Measurements from ENCODE around the gene COL4A1.

COL4A1 gene

DNA sequence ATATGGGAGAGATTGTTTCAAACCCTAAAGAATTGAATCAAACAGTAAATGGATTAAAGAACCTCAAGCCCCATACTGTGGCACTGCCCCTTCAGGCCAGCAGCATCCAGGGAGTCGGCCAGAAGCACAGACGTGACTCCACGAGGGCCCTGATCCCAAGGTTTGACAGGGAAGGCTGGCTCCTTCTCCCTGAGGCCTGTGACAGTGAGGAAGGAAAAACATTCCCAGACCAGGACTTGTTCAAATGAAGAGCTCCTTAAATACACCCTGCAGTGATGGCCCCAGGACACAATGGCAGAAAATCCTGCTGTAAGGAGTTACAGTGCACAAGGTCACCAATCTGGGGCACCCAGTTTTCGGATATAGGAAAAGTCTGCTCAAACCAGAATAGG, 91.0 kb downstream of the COL4A1 start:
- FAIRE-seq, result no peak

DNA sequence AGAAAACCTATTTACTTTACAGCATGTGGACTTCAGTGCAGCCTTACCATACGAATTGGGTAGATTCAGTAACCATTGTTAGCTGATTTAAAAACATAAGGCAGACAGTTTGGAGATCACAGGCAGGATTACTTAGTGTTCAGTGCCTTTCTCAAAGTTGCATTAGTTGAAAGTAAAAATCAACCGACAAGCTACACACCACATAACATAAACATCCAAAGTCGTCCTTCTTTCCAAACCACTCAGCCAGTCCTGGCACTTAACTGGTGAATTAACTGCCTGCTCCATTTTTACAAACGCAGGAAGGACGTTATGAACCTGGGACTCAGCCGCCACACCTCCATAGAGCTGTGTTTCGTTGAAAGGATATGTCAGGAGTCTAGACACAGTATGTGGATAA, 91.4 kb downstream of the COL4A1 start:
- no peak for FAIRE-seq

DNA sequence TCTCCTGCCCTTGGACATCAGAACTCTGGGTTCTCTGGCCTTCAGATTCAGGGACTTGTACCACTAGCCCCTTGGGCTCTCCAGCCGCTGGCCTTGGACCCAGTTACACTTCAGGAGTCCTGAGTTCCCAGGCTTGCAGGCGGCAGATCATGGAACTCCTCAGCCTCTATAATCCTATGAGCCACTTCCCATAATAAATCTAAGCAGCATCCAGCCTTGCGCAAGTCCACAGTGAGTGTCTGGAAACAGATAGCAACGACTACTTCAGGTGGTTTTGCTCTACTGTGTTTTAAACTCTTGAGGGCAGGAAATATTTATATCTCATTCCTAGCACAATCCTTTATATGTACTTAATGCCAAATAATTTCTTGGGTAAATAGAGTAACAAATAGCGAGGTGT, 92.3 kb downstream of the COL4A1 start:
- no peak for FAIRE-seq

DNA sequence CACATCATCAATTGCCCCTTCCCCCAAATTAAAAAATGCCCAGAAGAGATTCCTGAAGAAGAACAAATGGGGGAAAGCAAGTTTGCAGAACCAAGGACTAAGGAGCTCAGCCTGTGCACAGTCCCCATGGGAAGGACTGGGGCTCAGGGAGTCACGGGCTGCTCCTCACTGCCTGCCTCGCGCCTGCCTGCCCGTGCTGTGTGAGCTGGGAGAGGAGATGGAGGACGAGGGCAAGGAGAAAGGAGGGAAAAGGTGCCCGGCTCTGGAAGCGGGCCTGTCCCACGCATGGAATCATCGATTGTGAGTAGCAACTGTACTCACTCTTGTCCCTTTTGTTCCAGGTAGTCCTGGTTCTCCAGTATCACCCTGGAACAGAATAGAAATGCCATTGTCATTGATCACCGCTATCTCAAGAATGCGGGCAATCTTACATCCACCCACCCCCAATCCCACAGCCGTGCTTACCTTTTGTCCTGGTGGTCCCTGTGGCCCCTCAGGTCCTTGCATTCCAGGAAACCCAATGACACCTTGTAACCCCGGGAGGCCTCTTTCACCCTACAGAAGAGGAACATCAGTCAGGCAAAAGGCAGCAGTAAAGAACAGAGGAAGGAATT, 93.4 kb downstream of the COL4A1 start:
- no peak for FAIRE-seq

DNA sequence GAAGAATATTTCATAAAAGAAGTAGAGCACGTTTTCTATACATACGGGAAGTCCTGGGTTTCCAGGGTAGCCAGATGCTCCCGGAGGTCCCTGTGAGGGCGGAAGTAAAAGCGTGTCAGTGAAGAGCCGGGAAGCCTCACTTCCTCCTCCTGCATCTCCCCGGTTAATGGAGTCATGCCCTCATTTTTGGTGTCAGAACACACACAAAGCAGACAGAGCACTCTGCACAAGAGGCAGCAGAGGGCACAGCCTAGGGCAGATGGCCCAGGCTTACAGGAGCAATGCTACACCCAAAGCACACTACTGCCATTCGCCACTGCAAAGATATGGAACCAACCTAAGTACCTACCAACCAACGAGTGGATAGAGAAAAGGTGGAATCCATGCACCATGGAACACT, 94.4 kb downstream of the COL4A1 start:
- FAIRE-seq, result no peak

DNA sequence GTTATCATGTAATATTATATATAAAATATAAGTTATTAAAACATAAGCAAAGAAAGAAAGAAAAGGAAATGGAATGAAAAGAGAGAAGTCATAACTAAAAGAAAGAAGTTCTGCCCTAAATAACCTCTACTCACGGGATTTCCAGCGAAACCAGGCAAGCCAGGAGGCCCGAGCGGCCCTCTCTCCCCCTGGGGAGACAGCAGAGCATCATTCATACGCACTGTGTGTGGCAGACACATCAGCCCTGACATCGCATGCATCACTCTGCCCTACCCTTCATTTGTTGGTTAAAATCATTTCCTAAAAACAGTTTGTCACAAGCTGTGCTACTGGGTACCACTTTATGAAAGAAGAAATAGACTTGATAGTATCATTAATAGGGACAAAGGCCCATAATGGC, 95.2 kb downstream of the COL4A1 start:
- no peak for FAIRE-seq

DNA sequence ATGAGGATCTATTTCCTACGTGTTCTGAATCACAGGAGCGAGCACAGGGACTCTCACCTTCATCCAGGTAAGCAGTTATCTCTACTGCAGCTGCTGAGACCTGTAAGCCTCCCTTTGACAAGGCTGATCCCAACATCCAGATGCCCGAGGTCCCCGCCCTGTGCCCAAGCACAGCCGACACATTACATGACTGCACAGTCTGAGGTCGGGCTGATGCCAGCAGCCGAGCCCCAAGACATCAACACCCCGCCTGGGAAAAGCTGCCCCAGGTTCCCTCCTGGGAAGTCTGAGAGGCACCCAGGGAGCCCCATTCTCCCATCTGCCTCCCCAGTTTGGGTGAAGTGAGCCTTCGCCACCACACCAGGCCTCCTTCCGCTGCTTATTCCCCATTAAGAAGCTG, 95.9 kb downstream of the COL4A1 start:
- no peak for FAIRE-seq

DNA sequence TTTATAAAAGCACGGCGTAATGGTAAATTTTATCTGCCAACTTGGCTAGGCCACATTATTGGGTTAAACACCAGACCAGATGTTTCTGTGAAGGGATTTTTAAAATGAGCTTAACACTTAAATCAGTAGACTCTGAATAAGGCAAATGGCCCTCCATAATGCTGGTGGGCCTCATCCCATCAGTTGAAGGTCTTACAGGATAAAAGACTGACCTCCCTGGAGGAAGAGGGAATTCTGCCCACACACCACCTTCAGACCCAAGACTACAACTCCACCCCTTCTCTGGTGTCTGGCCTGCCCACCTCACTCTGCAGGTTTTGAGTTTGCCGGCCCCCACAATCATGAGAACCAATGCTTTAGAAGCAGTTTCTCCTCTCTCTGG, 96.4 kb downstream of the COL4A1 start:
- no peak for FAIRE-seq

DNA sequence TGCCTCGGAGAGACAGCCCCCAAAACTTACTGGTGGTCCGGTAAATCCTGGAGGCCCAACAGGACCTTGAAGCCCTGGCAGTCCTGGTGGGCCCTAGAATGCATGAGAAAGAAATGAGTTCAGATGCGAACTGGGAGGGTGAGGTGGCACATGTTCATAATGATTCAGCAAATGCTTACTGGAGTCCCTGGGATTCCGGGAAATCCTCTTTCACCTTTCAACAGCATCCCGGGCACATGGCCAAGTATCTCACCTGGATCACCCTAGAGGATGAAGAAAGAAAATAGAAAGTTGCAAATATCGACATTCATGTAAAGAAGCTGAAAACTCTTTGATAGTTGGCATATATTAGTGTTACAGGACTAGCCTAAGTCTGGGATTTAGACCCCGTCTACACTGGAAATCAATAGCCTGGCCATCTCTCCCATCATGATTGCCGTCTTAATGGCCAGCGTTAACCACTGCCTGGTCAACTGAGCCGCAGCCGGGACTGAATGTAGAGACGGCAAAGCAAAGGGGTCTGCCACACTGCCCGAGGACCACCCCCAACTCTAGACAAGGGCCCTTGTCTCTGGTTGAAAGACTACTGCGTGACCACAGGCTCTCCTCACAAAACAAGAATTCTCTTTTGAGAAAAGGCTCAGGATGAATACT, 96.9 kb downstream of the COL4A1 start:
- FAIRE-seq, result no peak

DNA sequence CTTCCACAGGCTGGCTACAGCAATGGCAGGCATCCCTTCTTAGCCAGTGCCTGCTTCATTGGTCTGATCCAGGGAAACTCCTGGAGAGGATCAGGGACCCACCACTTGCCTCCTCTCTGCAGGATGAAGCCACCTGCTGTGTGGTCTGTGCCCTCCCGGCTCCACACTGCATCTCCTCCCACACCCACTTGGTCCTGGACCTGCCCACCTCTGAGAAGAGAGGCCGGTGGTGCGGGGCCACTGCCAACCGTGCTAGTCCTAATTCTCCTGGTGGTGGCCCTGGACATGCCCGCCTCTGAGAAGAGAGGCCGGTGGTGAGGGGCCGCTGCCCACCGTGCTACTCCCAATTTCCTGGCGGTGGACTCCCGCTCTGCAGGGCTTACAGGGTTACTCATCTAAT, 98.8 kb downstream of the COL4A1 start:
- no peak for FAIRE-seq

DNA sequence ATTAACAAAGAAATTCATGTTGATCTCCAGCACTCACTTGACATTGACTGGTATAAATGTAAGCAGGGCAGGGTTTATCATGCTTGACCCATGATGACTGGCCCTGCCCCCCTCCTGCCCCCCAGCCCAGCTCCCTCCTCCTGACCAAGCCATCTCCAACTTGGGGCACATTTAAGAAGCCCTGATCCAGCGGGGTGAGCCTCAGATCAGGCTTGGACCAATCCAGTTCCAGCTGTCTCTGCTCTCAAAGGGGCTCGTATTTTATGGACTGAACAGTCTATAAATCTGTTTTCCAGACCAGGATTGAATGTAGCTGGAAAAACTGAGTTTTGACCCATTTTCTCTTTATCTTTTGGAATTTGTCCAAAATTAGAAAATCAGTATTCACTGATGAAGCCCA, 100.0 kb downstream of the COL4A1 start:
- no peak for FAIRE-seq

DNA sequence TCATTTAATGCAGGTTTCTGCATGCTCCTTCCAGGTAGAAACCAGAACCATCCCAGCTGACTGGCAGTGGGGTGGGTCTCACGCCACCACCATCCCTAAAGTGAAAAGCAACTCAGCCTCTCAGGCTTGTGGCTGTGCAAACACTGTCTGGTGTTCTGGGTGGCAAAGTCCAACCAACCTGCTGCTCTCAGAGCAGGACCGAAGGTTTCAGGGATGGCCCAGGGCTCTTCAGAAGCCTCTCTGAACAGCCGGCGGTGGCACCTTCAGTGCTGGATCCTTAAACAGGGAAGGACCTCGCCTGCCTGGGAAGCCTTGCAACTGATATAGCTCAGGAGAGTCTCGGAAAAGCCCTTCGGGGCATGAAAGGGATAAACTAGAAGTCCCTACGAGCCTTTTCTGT, 100.8 kb downstream of the COL4A1 start:
- no peak for FAIRE-seq

DNA sequence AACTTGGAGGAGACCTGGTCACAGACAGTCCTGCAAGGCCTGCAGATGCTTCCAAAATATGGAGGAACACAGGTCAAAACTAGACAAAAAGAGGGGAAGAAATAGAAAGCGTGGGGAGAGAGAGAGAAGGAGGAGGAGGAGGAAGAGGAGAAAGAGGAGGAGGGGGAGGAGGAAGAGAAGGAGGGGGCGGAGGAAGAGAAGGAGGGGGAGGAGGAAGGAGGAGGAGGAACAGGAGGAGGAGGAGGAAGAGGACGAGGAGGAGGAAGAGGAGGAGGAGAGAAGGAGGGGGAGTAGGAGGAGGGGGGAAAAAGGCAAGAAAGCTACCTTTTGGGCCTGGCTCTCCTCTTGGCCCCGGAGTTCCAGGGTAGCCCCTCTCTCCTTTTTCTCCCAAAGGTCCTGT, 105.8 kb downstream of the COL4A1 start:
- FAIRE-seq, result no peak

DNA sequence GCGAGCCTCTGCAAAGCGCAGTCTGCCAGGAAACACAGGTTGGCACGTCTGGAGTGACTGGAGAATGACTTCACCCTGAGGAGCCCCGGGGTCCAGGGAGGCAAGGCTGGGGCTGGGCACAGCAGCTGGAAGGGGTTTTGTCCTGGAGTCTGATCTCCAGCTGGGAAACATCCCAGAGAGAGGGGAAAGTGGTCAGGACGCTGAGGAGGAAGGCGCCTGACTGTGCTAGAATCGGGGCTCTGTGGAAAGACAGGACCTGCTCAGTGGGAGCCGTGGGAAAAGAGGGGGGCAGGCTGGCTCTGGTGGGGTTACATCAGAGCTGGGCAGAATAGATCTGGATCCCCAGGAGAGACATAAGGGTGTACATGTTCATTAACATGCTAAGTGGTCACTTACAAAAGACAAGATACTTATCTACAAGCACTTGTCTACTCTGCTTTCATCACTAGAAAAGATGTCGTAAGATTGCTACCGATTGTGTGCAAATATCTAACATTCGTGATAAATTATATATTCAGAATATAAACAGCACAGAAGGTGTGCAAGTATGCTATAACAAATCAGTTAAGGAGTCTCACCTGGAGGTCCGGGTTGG, 106.6 kb downstream of the COL4A1 start:
- no peak for FAIRE-seq

DNA sequence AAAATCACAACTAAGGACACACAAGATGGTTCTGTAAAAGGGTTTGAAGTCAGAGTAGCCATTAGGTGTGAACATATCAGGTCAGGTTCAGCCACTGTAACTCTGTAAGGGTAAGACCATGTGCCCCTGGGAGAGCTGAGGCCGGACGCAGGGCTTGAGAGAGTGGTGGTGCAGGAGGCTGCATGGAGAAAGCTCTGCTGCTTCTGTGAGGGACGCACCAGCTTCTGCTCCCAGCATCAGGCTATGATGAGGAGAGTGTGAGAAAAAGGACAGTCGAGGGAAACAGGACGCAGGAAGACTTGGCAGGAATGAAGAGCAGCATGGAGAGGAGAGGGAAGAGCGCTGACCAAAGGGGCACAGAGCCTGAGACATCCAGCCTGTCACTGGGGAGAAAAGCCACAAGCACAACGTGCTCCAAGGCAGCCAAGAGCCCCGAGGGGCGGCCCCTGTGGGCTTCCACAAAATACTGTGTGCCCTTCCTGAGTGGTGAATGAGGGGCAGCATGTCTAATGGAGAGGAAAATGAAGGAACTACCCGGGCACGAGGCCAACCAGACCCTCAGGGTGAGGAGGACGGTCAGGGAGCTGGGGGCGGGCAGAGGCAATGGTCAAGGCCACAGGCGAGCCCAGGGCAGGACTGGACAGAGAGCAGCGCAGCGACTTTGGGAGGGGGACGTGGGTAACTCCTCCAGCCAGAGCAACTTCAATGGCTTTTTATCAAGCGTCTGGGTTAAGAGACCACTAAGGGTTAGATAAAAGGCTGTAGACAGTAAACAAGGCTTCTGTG, 107.7 kb downstream of the COL4A1 start:
- FAIRE-seq, result no peak

DNA sequence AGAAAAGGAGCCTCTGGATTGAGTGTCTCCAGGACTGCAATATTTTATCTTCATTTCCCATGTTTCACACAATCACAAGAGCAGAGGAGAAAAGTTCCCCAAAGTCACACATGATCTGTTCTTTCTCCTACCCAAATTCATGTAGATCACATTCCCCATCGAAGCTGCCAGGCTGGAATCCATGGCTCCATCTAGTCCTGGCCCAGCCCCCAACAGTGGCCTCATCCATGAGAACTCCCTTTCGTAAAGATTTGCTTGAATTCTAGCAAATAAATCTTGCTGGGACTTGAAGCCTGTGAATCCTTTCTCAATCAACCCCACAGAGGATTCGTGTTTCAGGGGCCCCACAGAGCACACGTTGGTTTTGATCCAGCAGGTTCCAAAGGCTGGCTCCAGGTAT, 109.5 kb downstream of the COL4A1 start:
- FAIRE-seq, result no peak

DNA sequence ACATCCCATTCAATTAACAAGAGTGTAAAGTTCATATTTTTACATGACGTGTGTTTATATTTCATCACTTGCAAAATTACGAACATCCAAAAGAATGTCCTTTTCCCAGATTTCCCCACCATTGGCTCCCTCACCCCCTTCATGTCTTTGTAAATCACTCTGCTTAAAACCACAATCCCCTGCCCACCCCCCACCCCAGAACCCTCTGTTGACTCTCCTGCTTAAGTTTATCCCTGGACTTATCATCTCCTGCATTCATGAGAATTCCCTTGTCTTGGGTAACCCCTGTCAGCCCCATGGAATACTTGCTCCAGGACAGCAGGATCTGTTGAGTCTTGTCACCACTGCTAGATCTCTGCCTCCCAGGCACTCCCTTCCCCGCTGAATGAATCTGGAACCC, 109.9 kb downstream of the COL4A1 start:
- FAIRE-seq, result no peak

DNA sequence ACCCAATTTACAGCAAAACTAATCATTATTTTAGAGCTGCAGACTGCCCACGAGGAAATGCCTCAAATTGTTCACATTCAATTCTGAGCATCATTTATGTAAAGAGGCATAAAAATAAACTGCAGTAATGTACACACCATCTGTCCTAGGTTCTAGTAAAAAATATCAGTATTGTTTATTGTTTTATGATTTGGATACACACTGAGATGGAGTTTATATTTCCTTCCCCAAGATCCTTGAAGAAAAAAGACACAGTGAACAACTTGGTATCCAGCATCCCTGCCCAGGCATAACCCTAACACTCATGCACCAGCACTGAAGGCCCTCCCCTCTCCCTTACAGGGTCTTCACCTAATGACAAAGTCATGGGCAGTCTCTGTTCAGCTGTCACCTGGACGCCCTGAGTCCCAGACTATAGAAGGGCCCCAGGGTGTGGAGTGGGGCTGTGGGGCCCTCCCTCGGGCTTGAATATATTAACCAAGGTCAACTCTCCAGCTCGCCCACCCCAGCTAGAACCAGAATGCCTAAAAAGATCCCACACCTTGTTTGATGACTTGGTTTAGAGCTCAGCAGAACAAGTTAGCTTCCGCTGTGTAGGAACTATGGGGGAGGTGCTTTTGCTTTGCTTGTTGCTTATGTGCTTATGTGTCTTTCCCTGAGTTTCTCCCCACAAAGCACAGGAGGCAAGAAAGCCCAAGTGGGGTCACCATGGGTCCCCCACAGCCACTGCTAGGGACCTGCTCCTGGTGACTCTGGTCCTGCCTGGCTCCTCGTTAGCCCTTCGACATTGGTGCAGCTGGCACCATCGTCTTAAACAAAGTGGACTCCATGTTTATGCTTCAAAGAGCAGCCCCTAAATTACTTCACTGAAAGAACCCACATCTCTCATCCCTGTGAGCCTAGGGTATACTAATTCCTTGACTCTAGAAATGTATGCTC, 111.1 kb downstream of the COL4A1 start:
- no peak for FAIRE-seq

DNA sequence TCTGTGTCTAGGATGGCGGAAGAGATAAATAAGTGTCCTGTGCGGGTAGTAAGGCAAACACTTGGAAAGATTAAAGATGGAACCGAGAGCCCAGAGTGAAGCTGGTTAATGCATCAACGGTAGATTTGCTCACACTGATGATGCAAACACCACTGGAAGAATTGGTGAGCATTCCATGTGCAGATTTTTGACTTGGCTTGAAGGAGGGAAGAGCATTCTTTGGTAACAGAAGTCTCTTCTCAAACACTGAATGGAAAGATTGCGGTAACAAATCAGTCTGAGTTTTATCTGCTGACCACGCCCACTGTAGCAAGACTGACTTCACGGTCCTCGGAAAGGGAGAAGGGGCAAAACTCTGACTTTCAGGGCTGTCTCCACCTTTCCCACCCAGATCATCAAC, 112.5 kb downstream of the COL4A1 start:
- FAIRE-seq, result no peak

DNA sequence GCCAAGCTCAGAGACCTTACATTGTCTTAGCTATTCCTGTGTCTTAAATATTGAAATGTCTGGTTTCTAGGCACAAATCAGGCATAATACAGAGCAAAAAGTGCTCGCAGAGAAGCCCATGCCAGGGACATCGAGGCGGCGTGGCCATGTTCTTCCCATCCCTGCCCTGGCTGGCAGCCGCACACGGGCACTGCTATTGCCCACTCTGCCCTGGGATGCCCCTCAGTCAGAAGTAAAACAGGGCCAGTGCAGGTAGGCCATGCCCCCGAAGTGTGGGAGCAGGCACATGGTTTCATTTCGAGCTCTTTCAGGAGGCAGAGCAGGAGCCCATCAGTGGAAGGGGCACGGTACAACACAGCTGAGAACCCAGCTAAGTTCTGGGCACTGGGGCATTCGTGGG, 113.5 kb downstream of the COL4A1 start:
- FAIRE-seq, result no peak

DNA sequence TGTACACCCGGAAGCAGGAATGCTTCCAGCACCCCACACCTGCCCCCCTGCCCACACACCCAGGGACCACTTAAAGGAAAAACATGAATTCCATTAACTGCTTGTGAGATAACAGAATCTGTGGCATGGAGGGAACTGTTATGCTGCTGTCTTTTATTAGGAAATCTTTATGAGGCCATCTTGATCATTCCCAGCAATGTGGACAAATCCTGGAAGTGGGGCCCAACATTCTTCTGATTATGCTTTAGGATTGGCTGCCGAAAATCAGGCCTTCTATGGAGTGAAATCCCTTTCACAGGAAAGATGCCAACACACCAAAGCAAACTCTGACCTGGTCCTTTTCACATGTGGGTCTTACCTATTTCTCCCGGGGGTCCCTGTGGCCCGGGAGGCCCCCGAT, 114.5 kb downstream of the COL4A1 start:
- no peak for FAIRE-seq

DNA sequence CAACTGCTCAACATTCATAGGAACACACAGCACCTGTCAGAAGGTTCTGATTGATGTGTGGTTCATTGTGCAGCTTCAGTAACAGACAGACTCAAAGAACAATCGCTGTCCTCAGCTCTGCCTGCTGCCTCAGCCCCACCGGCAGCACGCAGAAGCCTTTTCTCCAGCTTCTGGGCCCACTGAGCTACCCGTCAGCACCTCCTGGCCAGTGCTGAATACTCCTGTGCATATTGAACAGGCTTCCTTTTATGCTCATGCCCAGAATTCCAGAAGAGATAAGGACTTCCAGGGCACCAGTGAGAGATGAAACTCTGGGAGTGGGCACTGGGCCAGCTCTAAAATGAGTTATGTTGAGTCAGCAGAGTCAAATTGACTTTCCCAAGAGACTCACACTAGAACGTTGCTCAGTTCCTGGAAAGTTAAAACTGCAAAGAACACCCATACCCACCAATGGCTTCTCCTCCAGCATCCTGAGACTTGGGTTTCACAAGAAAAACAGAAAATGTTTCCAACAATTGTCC, 119.3 kb downstream of the COL4A1 start:
- FAIRE-seq, result no peak
